Raji (cell line): ENCODE results near the gene SLC26A1.

Experiments used
- POLR2A ChIP-seq: IDR thresholded peaks from 2 replicates; pipeline ENCODE4 v1.6.1; 2011; ENCODE audit warnings: low read depth, low read length, control low read depth; ENCODE audit not compliant: insufficient read depth

Gene SLC26A1

GRCh38 chr4:1021386-1022050 is 28.3 kb upstream of the SLC26A1 start:
- no peak for TF ChIP-seq POLR2A

GRCh38 chr4:1019729-1020470 is 26.7 kb upstream of the SLC26A1 start:
- no peak for TF ChIP-seq POLR2A

- TF ChIP-seq POLR2A, result no peak
Measured at GRCh38 chr4:1019320-1019719, 26.1 kb upstream of the SLC26A1 start.

GRCh38 chr4:1018147-1019020 is 25.2 kb upstream of the SLC26A1 start:
- TF ChIP-seq POLR2A, result no peak

- no peak for TF ChIP-seq POLR2A
Measured at GRCh38 chr4:1017706-1018105, 24.5 kb upstream of the SLC26A1 start.

- no peak for TF ChIP-seq POLR2A
Measured at GRCh38 chr4:1017211-1017610, 24.0 kb upstream of the SLC26A1 start.

GRCh38 chr4:1015746-1016145 is 22.5 kb upstream of the SLC26A1 start:
- TF ChIP-seq POLR2A, result no peak

- no peak for TF ChIP-seq POLR2A
Measured at GRCh38 chr4:1015179-1015578, 22.0 kb upstream of the SLC26A1 start.

GRCh38 chr4:1014291-1015167 is 21.3 kb upstream of the SLC26A1 start:
- TF ChIP-seq POLR2A, result no peak

GRCh38 chr4:1013225-1014073 is 20.2 kb upstream of the SLC26A1 start:
- no peak for TF ChIP-seq POLR2A

GRCh38 chr4:1012034-1012739 is 19.0 kb upstream of the SLC26A1 start:
- TF ChIP-seq POLR2A, result no peak

- TF ChIP-seq POLR2A, result no peak
Measured at GRCh38 chr4:1011666-1012033, 18.4 kb upstream of the SLC26A1 start.

- TF ChIP-seq POLR2A, result no peak
Measured at GRCh38 chr4:1011022-1011665, 17.9 kb upstream of the SLC26A1 start, which contains the start of gene FGFRL1. TSS of gene FGFRL1 (plus strand) at chr4:1011626. CDS start at chr4:1012486, 860 bp downstream.
